WTC11 (cell line): ENCODE data around the gene UCK1. TPM values are rescaled to one million over a fixed set of nuclear protein-coding genes. Genes with fewer than 3 reads are reported as not detected.

ENCODE experiments used
- ATAC-seq: fragments of 200-7000 bp; cut with Tn5 transposase; 2 replicates; pipeline ENCODE4 v1.10.0; 2021; ENCODE audit warnings: mild to moderate bottlenecking, moderate library complexity
- CTCF ChIA-PET: fragments of 300-600 bp; sonication (Branson Sonifier 250); formaldehyde crosslinking; loops from one replicate; lab custom pipeline; 2021; ENCODE audit warnings: antibody characterized with exemption; lab: Charles Lee
- POLR2A ChIA-PET: fragments of 350-600 bp; sonication (Branson Sonifier 250); formaldehyde crosslinking; loops from one replicate; lab custom pipeline; 2021; ENCODE audit warnings: antibody characterized with exemption; lab: Charles Lee
- DNase-seq: peaks from one replicate; pipeline ENCODE4 v3.0.0; 2021; ENCODE audit warnings: low spot score
- H3K27ac Mint-ChIP-seq: 2 replicates; pipeline ENCODE4 v1.8.0; 2021; ENCODE audit warnings: mixed read lengths
- H3K27me3 Mint-ChIP-seq: 2 replicates; pipeline ENCODE4 v1.8.0; 2021; ENCODE audit warnings: low read depth, mild to moderate bottlenecking, moderate library complexity, mixed read lengths
- H3K36me3 Mint-ChIP-seq: 2 replicates; pipeline ENCODE4 v1.8.0; 2021; ENCODE audit warnings: mixed read lengths
- H3K4me1 Mint-ChIP-seq: 2 replicates; pipeline ENCODE4 v1.8.0; 2022; ENCODE audit warnings: mixed read lengths
- H3K4me3 Mint-ChIP-seq: 2 replicates; pipeline ENCODE4 v1.8.0; 2021; ENCODE audit warnings: mild to moderate bottlenecking, moderate library complexity, mixed read lengths
- H3K9me3 Mint-ChIP-seq: 2 replicates; pipeline ENCODE4 v1.8.0; 2021; ENCODE audit warnings: mixed read lengths
- ATF6 ChIP-seq: sonication (generic); formaldehyde crosslinking; IDR thresholded peaks from 2 replicates; pipeline ENCODE4 v1.8.1; 2023; ENCODE audit warnings: mild to moderate bottlenecking, missing genetic modification reagents
- CBFB ChIP-seq: sonication (generic); formaldehyde crosslinking; IDR thresholded peaks from 2 replicates; pipeline ENCODE4 v1.8.1; 2022; ENCODE audit warnings: mild to moderate bottlenecking, low read depth, missing genetic modification reagents
- E2F4 ChIP-seq: sonication (generic); formaldehyde crosslinking; IDR thresholded peaks from 2 replicates; pipeline ENCODE4 v1.8.1; 2022; ENCODE audit warnings: low read depth, mild to moderate bottlenecking, moderate library complexity, missing genetic modification reagents, borderline replicate concordance
- MAX ChIP-seq: sonication (generic); formaldehyde crosslinking; IDR thresholded peaks from 2 replicates; pipeline ENCODE4 v1.8.0; 2022; ENCODE audit warnings: mild to moderate bottlenecking, missing genetic modification reagents
- MXD4 ChIP-seq: fragments of 250-450 bp; sonication (Bioruptor Pico); IDR thresholded peaks from 2 replicates; pipeline ENCODE4 v1.8.0; 2021; ENCODE audit warnings: mild to moderate bottlenecking, moderate library complexity, borderline replicate concordance
- NR1H2 ChIP-seq: sonication (generic); formaldehyde crosslinking; IDR thresholded peaks from 2 replicates; pipeline ENCODE4 v1.9.0; 2021; ENCODE audit warnings: mild to moderate bottlenecking, moderate library complexity, missing genetic modification reagents
- RELA ChIP-seq: sonication (generic); formaldehyde crosslinking; IDR thresholded peaks from 2 replicates; pipeline ENCODE4 v1.8.1; 2022; ENCODE audit warnings: missing genetic modification reagents, mild to moderate bottlenecking, borderline replicate concordance
- SMAD3 ChIP-seq: sonication (generic); formaldehyde crosslinking; IDR thresholded peaks from 2 replicates; pipeline ENCODE4 v1.8.0; 2022; ENCODE audit warnings: missing genetic modification reagents, mild to moderate bottlenecking, borderline replicate concordance
- STAT6 ChIP-seq: sonication (generic); formaldehyde crosslinking; conservative IDR thresholded peaks from 2 replicates; pipeline ENCODE4 v1.8.1; 2023; ENCODE audit warnings: mild to moderate bottlenecking, low read depth, missing genetic modification reagents, moderate library complexity
- ZNF121 ChIP-seq: sonication (generic); formaldehyde crosslinking; IDR thresholded peaks from 2 replicates; pipeline ENCODE4 v1.8.0; 2023; ENCODE audit warnings: missing genetic modification reagents
- ZNF219 ChIP-seq: sonication (generic); formaldehyde crosslinking; IDR thresholded peaks from 2 replicates; pipeline ENCODE4 v1.8.0; 2023; ENCODE audit warnings: missing genetic modification reagents, mild to moderate bottlenecking, borderline replicate concordance
- ZNF263 ChIP-seq: sonication (generic); formaldehyde crosslinking; IDR thresholded peaks from 2 replicates; pipeline ENCODE4 v1.8.1; 2022; ENCODE audit warnings: low read depth, mild to moderate bottlenecking, moderate library complexity, missing genetic modification reagents
- ZNF317 ChIP-seq: sonication (generic); formaldehyde crosslinking; IDR thresholded peaks from 2 replicates; pipeline ENCODE4 v1.8.1; 2023; ENCODE audit warnings: low read depth, mild to moderate bottlenecking, moderate library complexity, missing genetic modification reagents, borderline replicate concordance
- ZNF396 ChIP-seq: fragments of 250-450 bp; sonication (Bioruptor Pico); IDR thresholded peaks from 2 replicates; pipeline ENCODE4 v1.8.0; 2021; ENCODE audit warnings: mild to moderate bottlenecking, moderate library complexity, borderline replicate concordance
- ZNF416 ChIP-seq: fragments of 250-450 bp; sonication (Bioruptor Pico); IDR thresholded peaks from 2 replicates; pipeline ENCODE4 v1.9.0; 2021; ENCODE audit warnings: mild to moderate bottlenecking, inconsistent platforms
- ZNF423 ChIP-seq: fragments of 250-450 bp; sonication (Bioruptor Pico); IDR thresholded peaks from 2 replicates; pipeline ENCODE4 v2.1.2; 2022; ENCODE audit warnings: mild to moderate bottlenecking, moderate library complexity
- ZNF425 ChIP-seq: fragments of 250-450 bp; sonication (Bioruptor Pico); conservative IDR thresholded peaks from 2 replicates; pipeline ENCODE4 v1.9.0; 2021; ENCODE audit warnings: mild to moderate bottlenecking
- ZNF512 ChIP-seq: sonication (generic); formaldehyde crosslinking; IDR thresholded peaks from 2 replicates; pipeline ENCODE4 v1.8.1; 2022; ENCODE audit warnings: missing genetic modification reagents, borderline replicate concordance
- ZNF671 ChIP-seq: fragments of 250-450 bp; sonication (Bioruptor Pico); IDR thresholded peaks from 2 replicates; pipeline ENCODE4 v1.8.0; 2021; ENCODE audit warnings: mild to moderate bottlenecking
- ZSCAN18 ChIP-seq: fragments of 250-450 bp; sonication (Bioruptor Pico); IDR thresholded peaks from 2 replicates; pipeline ENCODE4 v2.1.2; 2022; ENCODE audit warnings: mild to moderate bottlenecking, moderate library complexity
- total RNA-seq: library from RNA; stranded (reverse); gene quantifications from 3 replicates; pipeline ENCODE4 v1.2.3, GENCODE V29; 2021

UCK1 gene
- total RNA-seq, 1 experiment from 2014 or later: 29.6 TPM

GRCh38 chr9:131494296-131494870, 36.7 kb downstream of the UCK1 start (continued):
- no peak for TF ChIP-seq RELA (CRISPR knock-in tag)
- no peak for TF ChIP-seq ZNF416 (CRISPR knock-in tag)
- no peak for TF ChIP-seq ZNF219 (CRISPR knock-in tag)

GRCh38 chr9:131492070-131492469, 39.0 kb downstream of the UCK1 start:
- peaks cover 94% of the 10 kb centered on the region for H3K36me3 Mint-ChIP-seq
- H3K9me3 Mint-ChIP-seq: no peaks in the 10 kb centered on the region
- H3K4me3 Mint-ChIP-seq: no peak overlapping the region
- no peak for DNase-seq
- no peak for ATAC-seq
- ChIA-PET POLR2A (no interaction called here), CTCF (interaction anchor here (0.5 to 0.6 kb wide), 2 partner anchors 29 to 62 kb away, joined by 3 to 4 read pairs; no protein-coding TSS in a partner anchor)
- no peak for TF ChIP-seq SMAD3 (CRISPR knock-in tag)
- TF ChIP-seq NR1H2: no peak
- TF ChIP-seq MXD4: no peak
- no peak for TF ChIP-seq MAX (CRISPR knock-in tag)
- TF ChIP-seq ZNF317: no peak
- TF ChIP-seq ZNF512 (CRISPR knock-in tag): no peak
- no peak for TF ChIP-seq RELA (CRISPR knock-in tag)
- TF ChIP-seq ATF6 (CRISPR knock-in tag): no peak
- TF ChIP-seq CBFB (CRISPR knock-in tag): no peak
- no peak for TF ChIP-seq ZNF396 (CRISPR knock-in tag)
- no peak for TF ChIP-seq ZNF423 (CRISPR knock-in tag)
- TF ChIP-seq ZNF416 (CRISPR knock-in tag): no peak
- TF ChIP-seq ZNF425 (CRISPR knock-in tag): no peak
- TF ChIP-seq ZSCAN18: no peak
- TF ChIP-seq ZNF671: no peak
- no peak for TF ChIP-seq E2F4 (CRISPR knock-in tag)
- TF ChIP-seq ZNF219 (CRISPR knock-in tag): no peak
- TF ChIP-seq STAT6 (CRISPR knock-in tag): no peak
- no peak for TF ChIP-seq ZNF121 (CRISPR knock-in tag)
- TF ChIP-seq ZNF263 (CRISPR knock-in tag): no peak
- H3K4me1 Mint-ChIP-seq: no peaks in the 10 kb centered on the region
- no peaks in the 10 kb centered on the region for H3K27me3 Mint-ChIP-seq
- no peak overlapping the region for H3K27ac Mint-ChIP-seq
